Thoracic aorta (tissue), 2 donors: Measurements from ENCODE around the gene TRAPPC4. TPM values are rescaled to one million over a fixed set of nuclear protein-coding genes. Genes with fewer than 3 reads are reported as not detected.
"Not testable (repeated sequence)": the region's sequence is repeated elsewhere in the genome, so short reads cannot be mapped to it uniquely, and the experiment has no call there.

Source experiments
- ATAC-seq: fragments of 150-250 bp; one replicate; pipeline ENCODE4 v1.8.0; 2017; ENCODE audit warnings: low read depth; ENCODE audit not compliant: insufficient number of reproducible peaks, low FRiP score
- DNase-seq: peaks from one replicate; pipeline ENCODE4 v3.0.0-alpha.2; 2020; ENCODE audit warnings: low spot score
- H3K27ac ChIP-seq, 2 donors: fragments of 200-600 bp; sonication (generic); 1 replicate in 1 of 2; 2 replicates in 1 of 2; pipeline ENCODE4 v1.5.1; 2016; ENCODE audit warnings: mild to moderate bottlenecking in 2 of 2, moderate library complexity in 2 of 2
- H3K27me3 ChIP-seq: fragments of 200-600 bp; sonication (generic); replicated peaks from 2 replicates; pipeline ENCODE4 v1.6.0; 2016; ENCODE audit warnings: mild to moderate bottlenecking; ENCODE audit not compliant: insufficient read depth
- H3K36me3 ChIP-seq: fragments of 200-600 bp; sonication (generic); one replicate; pipeline ENCODE4 v1.5.1; 2016
- H3K4me1 ChIP-seq, 2 donors: fragments of 200-600 bp; sonication (generic); 1 replicate in 1 of 2; 2 replicates in 1 of 2; pipeline versions ENCODE4 v1.5.1 to v1.6.0; 2016; ENCODE audit warnings: low read depth in 2 of 2, mild to moderate bottlenecking in 1 of 2; ENCODE audit not compliant: control insufficient read depth in 1 of 2
- H3K4me3 ChIP-seq: fragments of 200-600 bp; sonication (generic); 2 replicates; pipeline ENCODE4 v1.5.1; 2016; ENCODE audit warnings: mild to moderate bottlenecking
- H3K9me3 ChIP-seq: fragments of 200-600 bp; sonication (generic); 2 replicates; pipeline ENCODE4 v1.5.1; 2016
- CTCF ChIP-seq: fragments of 200-600 bp; sonication (generic); IDR thresholded peaks from one replicate; pipeline ENCODE4 v1.5.1; 2019; ENCODE audit warnings: antibody characterized with exemption
- total RNA-seq, 2 donors: library from RNA; depleted of rRNA; stranded (reverse); fragments of >200 nt; gene quantifications; one replicate each; pipeline versions ENCODE4 v1.1.0 to v1.2.3, GENCODE V29; 2016

TRAPPC4 gene
- total RNA-seq, 2 donors from 2014 or later = 58.2 to 63.0 TPM

GRCh38 chr11:118979434-118979833 is 39.1 kb upstream of the TRAPPC4 start:
- H3K9me3 ChIP-seq = no peaks in the 10 kb centered on the region
- no peaks in the 10 kb centered on the region for H3K4me1 ChIP-seq
- ATAC-seq = no peak
- no peak overlapping the region for H3K27ac ChIP-seq
- no peak for TF ChIP-seq CTCF
- no peaks in the 10 kb centered on the region for H3K36me3 ChIP-seq
- no peak overlapping the region for H3K4me3 ChIP-seq
- DNase-seq = no peak
- H3K27me3 ChIP-seq = no peaks in the 10 kb centered on the region

GRCh38 chr11:118980191-118980881 is 38.2 kb upstream of the TRAPPC4 start:
- no peak for TF ChIP-seq CTCF
- Histone ChIP-seq H3K4me1 (no peaks in the 10 kb centered on the region), H3K4me3 (no peak overlapping the region)

GRCh38 chr11:118984337-118984736 is 34.2 kb upstream of the TRAPPC4 start:
- H3K36me3 ChIP-seq, H3K9me3 ChIP-seq, H3K4me3 ChIP-seq, DNase-seq, H3K4me1 ChIP-seq, ATAC-seq, H3K27ac ChIP-seq, H3K27me3 ChIP-seq: not testable (repeated sequence)

More at GRCh38 chr11:118980191-118980881, 38.2 kb upstream of the TRAPPC4 start:
- ATAC-seq (no peak), DNase-seq (no peak)
- no peaks in the 10 kb centered on the region for H3K9me3 ChIP-seq
- no peak overlapping the region for H3K27ac ChIP-seq
- H3K36me3 ChIP-seq = no peaks in the 10 kb centered on the region
- H3K27me3 ChIP-seq = no peaks in the 10 kb centered on the region

- ATAC-seq (no peak), DNase-seq (no peak)
- H3K36me3 ChIP-seq = no peaks in the 10 kb centered on the region
- TF ChIP-seq CTCF = no peak
- H3K4me3 ChIP-seq = no peak overlapping the region
- no peak overlapping the region for H3K27ac ChIP-seq
- no peaks in the 10 kb centered on the region for H3K9me3 ChIP-seq
- no peaks in the 10 kb centered on the region for H3K4me1 ChIP-seq
- H3K27me3 ChIP-seq = no peaks in the 10 kb centered on the region
These were observed 33.7 kb upstream of the TRAPPC4 start for GRCh38 chr11:118984825-118985224.

- no peak for DNase-seq
- no peaks in the 10 kb centered on the region for H3K9me3 ChIP-seq
- TF ChIP-seq CTCF = no peak
These were observed 30.3 kb upstream of the TRAPPC4 start for GRCh38 chr11:118988280-118988679.

GRCh38 chr11:118991486-118992038 is 27.0 kb upstream of the TRAPPC4 start:
- not testable (repeated sequence) for H3K27me3 ChIP-seq

More at GRCh38 chr11:118988280-118988679, 30.3 kb upstream of the TRAPPC4 start:
- Histone ChIP-seq H3K4me1 (no peaks in the 10 kb centered on the region), H3K27ac (no peak overlapping the region), H3K36me3 (no peaks in the 10 kb centered on the region), H3K27me3 (no peaks in the 10 kb centered on the region), H3K4me3 (no peak overlapping the region)
- no peak for ATAC-seq

More at GRCh38 chr11:118991486-118992038, 27.0 kb upstream of the TRAPPC4 start:
- H3K27ac ChIP-seq, ATAC-seq, H3K36me3 ChIP-seq, DNase-seq, H3K4me1 ChIP-seq, H3K4me3 ChIP-seq, H3K9me3 ChIP-seq: not testable (repeated sequence)
